GM12874 (cell line): Measurements from ENCODE around the gene ITPRID2.

Experiments used
- CTCF ChIP-seq: IDR thresholded peaks from 2 replicates; pipeline ENCODE4 v1.5.1; 2011; ENCODE audit warnings: low read depth, mild to moderate bottlenecking, control low read depth, low read length, moderate library complexity; ENCODE audit not compliant: insufficient read depth

ITPRID2 gene

GRCh38 chr2:181918188-181918587 lies 26.7 kb downstream of the ITPRID2 start:
- TF ChIP-seq CTCF, result no peak

- no peak for TF ChIP-seq CTCF
Observed at GRCh38 chr2:181923121-181923520, 31.6 kb downstream of the ITPRID2 start.

DNA sequence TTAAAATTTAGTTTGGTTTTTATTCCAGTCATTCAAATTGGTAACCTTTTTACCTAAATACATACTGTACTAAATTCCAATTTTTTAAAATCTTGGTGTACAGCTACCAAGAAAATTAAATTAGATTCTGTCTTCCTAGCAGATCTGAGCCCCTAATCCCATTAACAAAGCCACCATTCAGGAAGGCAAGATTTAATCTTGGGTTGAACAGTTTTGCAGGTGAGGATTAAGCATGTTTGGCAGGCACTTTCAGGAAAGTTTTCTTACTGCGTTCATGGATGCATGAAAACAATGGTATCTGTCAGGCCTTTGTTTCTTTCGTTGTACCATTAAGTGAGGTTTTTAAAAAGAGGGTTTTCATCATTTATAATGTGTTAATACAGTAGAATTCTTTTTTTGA lies 32.8 kb downstream of the ITPRID2 start:
- no peak for TF ChIP-seq CTCF

- TF ChIP-seq CTCF, result no peak
Observed at GRCh38 chr2:181934694-181935093, 43.2 kb downstream of the ITPRID2 start.

DNA sequence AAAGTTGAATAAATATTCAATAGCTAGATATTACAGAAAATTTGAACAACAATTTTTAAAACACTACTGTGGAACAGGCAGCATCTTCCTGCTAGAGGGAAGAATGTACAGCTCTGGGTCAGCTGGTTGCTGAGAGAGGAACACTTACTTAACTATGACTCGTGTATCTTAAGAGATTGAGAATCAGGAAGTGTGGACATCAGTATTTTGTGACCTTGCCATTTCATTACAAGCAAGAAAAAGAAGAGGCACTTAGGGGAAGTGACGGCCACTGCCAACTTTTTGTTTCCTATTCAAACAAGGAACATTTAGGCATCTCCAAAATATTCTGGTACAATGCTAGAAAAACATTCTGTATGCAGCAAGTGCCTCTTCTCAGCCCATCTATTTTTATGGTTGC lies 45.9 kb downstream of the ITPRID2 start:
- TF ChIP-seq CTCF, result no peak

DNA sequence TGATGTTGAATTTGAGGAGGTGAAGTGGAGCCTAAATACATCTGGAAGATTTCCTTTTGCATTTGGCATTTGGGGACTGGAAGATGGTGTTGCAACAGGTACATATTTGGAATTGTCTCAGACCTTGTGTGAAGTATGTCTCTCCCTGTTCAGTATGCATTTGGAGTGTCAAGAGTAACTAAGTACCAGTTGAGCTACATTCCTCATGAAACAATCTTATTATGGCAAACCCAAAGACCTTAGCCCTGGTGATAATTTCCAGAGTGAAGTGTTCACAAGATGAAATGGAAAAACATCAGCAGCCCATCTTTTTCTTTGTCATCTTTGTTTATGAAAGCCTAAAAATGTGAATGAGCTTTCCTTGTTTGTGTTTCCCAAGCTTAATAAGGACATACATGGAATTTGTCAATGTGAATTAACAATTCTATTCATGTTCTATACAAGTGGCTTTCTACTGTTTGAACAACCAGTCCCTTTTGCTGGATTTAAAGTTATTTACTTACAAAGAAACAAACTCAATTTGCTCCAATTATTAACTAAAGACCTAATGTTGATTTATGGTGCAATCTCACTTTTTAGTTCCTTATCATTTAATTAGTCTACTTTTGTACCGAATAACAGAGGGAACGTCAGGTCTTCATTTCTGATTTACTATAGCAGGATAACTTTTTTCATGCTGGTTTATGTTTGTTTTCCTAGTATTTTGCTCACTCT lies 52.0 kb downstream of the ITPRID2 start:
- no peak for TF ChIP-seq CTCF

- no peak for TF ChIP-seq CTCF
Observed at GRCh38 chr2:181944164-181944913, 52.8 kb downstream of the ITPRID2 start.
